H9 (cell line): ENCODE measurements around the gene DLEC1. TPM values are rescaled to one million over a fixed set of nuclear protein-coding genes. Genes with fewer than 3 reads are reported as not detected.

Experiments used
- DNase-seq: peaks from one replicate; pipeline ENCODE4 v3.0.0-alpha.2; 2017
- H2AFZ ChIP-seq: one replicate; pipeline ENCODE4 v1.6.1; 2013; ENCODE audit warnings: mild to moderate bottlenecking, low read length, control low read depth, moderate library complexity
- H2AK5ac ChIP-seq: 2 replicates; pipeline ENCODE4 v1.6.1; 2013; ENCODE audit warnings: low read length, control low read depth, mixed read lengths; ENCODE audit not compliant: insufficient read length
- H2BK120ac ChIP-seq: one replicate; pipeline ENCODE4 v1.6.1; 2013; ENCODE audit warnings: low read depth, mild to moderate bottlenecking, low read length, control low read depth, inconsistent platforms; ENCODE audit not compliant: poor library complexity, severe bottlenecking
- H2BK12ac ChIP-seq: 2 replicates; pipeline ENCODE4 v1.6.1; 2013; ENCODE audit warnings: low read length, control low read depth, mixed read lengths, low read depth; ENCODE audit not compliant: insufficient read length
- H2BK15ac ChIP-seq: 2 replicates; pipeline ENCODE4 v1.6.1; 2013; ENCODE audit warnings: low read depth, low read length, control low read depth
- H2BK20ac ChIP-seq: one replicate; pipeline ENCODE4 v1.6.1; 2013; ENCODE audit warnings: low read depth, mild to moderate bottlenecking, low read length, control low read depth, inconsistent platforms; ENCODE audit not compliant: poor library complexity, severe bottlenecking
- H2BK5ac ChIP-seq: 2 replicates; pipeline ENCODE4 v1.6.1; 2013; ENCODE audit warnings: low read length, control low read depth, mixed read lengths; ENCODE audit not compliant: insufficient read length
- H3K14ac ChIP-seq: 2 replicates; pipeline ENCODE4 v1.6.1; 2013; ENCODE audit warnings: low read length, control low read depth; ENCODE audit not compliant: insufficient read depth
- H3K18ac ChIP-seq: 2 replicates; pipeline ENCODE4 v1.6.1; 2013; ENCODE audit warnings: low read depth, mild to moderate bottlenecking, mixed read lengths, low read length, control low read depth; ENCODE audit not compliant: insufficient read length
- H3K23ac ChIP-seq: 2 replicates; pipeline ENCODE4 v1.6.1; 2013; ENCODE audit warnings: low read length, control low read depth, mixed read lengths, low read depth; ENCODE audit not compliant: insufficient read length
- H3K23me2 ChIP-seq: 2 replicates; pipeline ENCODE4 v1.6.1; 2013; ENCODE audit warnings: low read depth, mild to moderate bottlenecking, mixed read lengths, low read length, control low read depth; ENCODE audit not compliant: insufficient read length, poor library complexity, severe bottlenecking
- H3K27ac ChIP-seq: 2 replicates; pipeline ENCODE4 v1.5.1; 2013; ENCODE audit warnings: low read length, control low read depth, mixed read lengths, low read depth; ENCODE audit not compliant: insufficient read length
- H3K27me3 ChIP-seq: 2 replicates; pipeline ENCODE4 v1.6.1; 2013; ENCODE audit warnings: low read length, control low read depth, inconsistent platforms; ENCODE audit not compliant: insufficient read depth
- H3K4ac ChIP-seq: 2 replicates; pipeline ENCODE4 v1.6.1; 2013; ENCODE audit warnings: low read depth, mild to moderate bottlenecking, control low read depth, inconsistent platforms, low read length, moderate library complexity
- H3K4me1 ChIP-seq: 2 replicates; pipeline ENCODE4 v1.6.1; 2013; ENCODE audit warnings: low read length, control low read depth, inconsistent platforms; ENCODE audit not compliant: insufficient read depth
- H3K4me2 ChIP-seq: 2 replicates; pipeline ENCODE4 v1.6.1; 2013; ENCODE audit warnings: low read length, control low read depth, mixed read lengths; ENCODE audit not compliant: insufficient read length, insufficient read depth
- H3K56ac ChIP-seq: 2 replicates; pipeline ENCODE4 v1.6.1; 2013; ENCODE audit warnings: low read depth, mild to moderate bottlenecking, mixed read lengths, low read length, control low read depth; ENCODE audit not compliant: insufficient read length
- H3K79me1 ChIP-seq: 2 replicates; pipeline ENCODE4 v1.6.1; 2013; ENCODE audit warnings: low read depth, mild to moderate bottlenecking, moderate library complexity, low read length, control low read depth, inconsistent platforms; ENCODE audit not compliant: insufficient read depth, poor library complexity, severe bottlenecking
- H3K79me2 ChIP-seq: 2 replicates; pipeline ENCODE4 v1.6.1; 2013; ENCODE audit warnings: low read length, control low read depth, inconsistent platforms; ENCODE audit not compliant: insufficient read depth
- H3K9ac ChIP-seq: 2 replicates; pipeline ENCODE4 v1.6.1; 2013; ENCODE audit warnings: low read length, control low read depth, mixed read lengths; ENCODE audit not compliant: insufficient read length; ENCODE audit errors: extremely low read depth
- H3K9me3 ChIP-seq: one replicate; pipeline ENCODE4 v1.6.1; 2013; ENCODE audit warnings: low read depth, low read length, inconsistent platforms; ENCODE audit not compliant: control insufficient read depth
- H3T11ph ChIP-seq: one replicate; pipeline ENCODE4 v1.6.1; 2013; ENCODE audit warnings: mild to moderate bottlenecking, low read length, control low read depth, inconsistent platforms
- H4K20me1 ChIP-seq: one replicate; pipeline ENCODE4 v1.6.1; 2013; ENCODE audit not compliant: control insufficient read depth, insufficient read length, insufficient read depth
- H4K5ac ChIP-seq: 2 replicates; pipeline ENCODE4 v1.6.1; 2013; ENCODE audit warnings: low read depth, mild to moderate bottlenecking, mixed read lengths, low read length, control low read depth; ENCODE audit not compliant: insufficient read length
- H4K8ac ChIP-seq: replicated peaks from 2 replicates; pipeline ENCODE4 v1.6.1; 2013; ENCODE audit warnings: low read length, control low read depth, mixed read lengths, low read depth; ENCODE audit not compliant: insufficient read length
- H4K91ac ChIP-seq: 2 replicates; pipeline ENCODE4 v1.6.1; 2013; ENCODE audit warnings: low read depth, mild to moderate bottlenecking, moderate library complexity, mixed read lengths, low read length, control low read depth; ENCODE audit not compliant: insufficient read length
- H3K27ac Mint-ChIP-seq, 3 experiments: 2 replicates in 2 of 3; 3 replicates in 1 of 3; pipeline ENCODE4 v1.8.0; 2020 to 2021; ENCODE audit warnings: mixed read lengths in 3 of 3, mild to moderate bottlenecking in 1 of 3, moderate library complexity in 1 of 3
- H3K27me3 Mint-ChIP-seq: 2 replicates; pipeline ENCODE4 v1.8.0; 2021; ENCODE audit warnings: low read depth, mild to moderate bottlenecking, moderate library complexity, mixed read lengths
- H3K36me3 Mint-ChIP-seq, 3 experiments: 2 replicates in 2 of 3; 3 replicates in 1 of 3; pipeline ENCODE4 v1.8.0; 2020 to 2021; ENCODE audit warnings: low read depth in 3 of 3, mixed read lengths in 3 of 3; ENCODE audit not compliant: insufficient read depth in 1 of 3
- H3K4me1 Mint-ChIP-seq, 2 experiments: 2 replicates each; pipeline ENCODE4 v1.8.0; 2020; ENCODE audit warnings: mixed read lengths in 2 of 2
- H3K4me3 Mint-ChIP-seq, 2 experiments: 2 replicates in 1 of 2; 3 replicates in 1 of 2; pipeline ENCODE4 v1.8.0; 2020 to 2021; ENCODE audit warnings: mild to moderate bottlenecking in 2 of 2, mixed read lengths in 2 of 2, moderate library complexity in 1 of 2
- H3K9me3 Mint-ChIP-seq, 2 experiments: 2 replicates in 1 of 2; 3 replicates in 1 of 2; pipeline ENCODE4 v1.8.0; 2020; ENCODE audit warnings: mild to moderate bottlenecking in 2 of 2, mixed read lengths in 2 of 2, moderate library complexity in 1 of 2
- CTCF ChIP-seq: fragments of 200-600 bp; sonication (generic); conservative IDR thresholded peaks from 3 replicates; pipeline ENCODE4 v1.8.0; 2021; ENCODE audit warnings: antibody characterized with exemption, mild to moderate bottlenecking
- WGBS: extraction: QIAGEN DNeasy Blood & Tissue Kit; methylation state at CpG from one replicate; pipeline ENCODE4 v1.1.7; 2013; ENCODE audit warnings: missing lambda C conversion rate, low lambda C conversion rate, mixed read lengths; ENCODE audit not compliant: insufficient read length; ENCODE audit errors: extremely low coverage; 5-methylcytosine and 5-hydroxymethylcytosine counted together
- total RNA-seq: library from RNA; stranded (reverse); gene quantifications from 2 replicates; pipeline ENCODE4 v1.2.1, GENCODE V29; 2021

The DLEC1 gene
- total RNA-seq, 1 experiment from 2014 or later: 2.1 TPM

- Histone ChIP-seq H3K27ac (no peak overlapping the region), H2AK5ac (no peak overlapping the region), H3K23me2 (no peaks in the 10 kb centered on the region), H3K27me3 (no peaks in the 10 kb centered on the region), H2BK5ac (no peak overlapping the region), H2AFZ (no peak overlapping the region), H3K4me2 (no peak overlapping the region), H2BK120ac (no peak overlapping the region), H3K9me3 (no peaks in the 10 kb centered on the region), H3K4me1 (no peaks in the 10 kb centered on the region), H4K20me1 (no peaks in the 10 kb centered on the region), H3T11ph (no peak overlapping the region), H3K79me1 (no peaks in the 10 kb centered on the region), H3K18ac (no peak overlapping the region), H3K79me2 (no peaks in the 10 kb centered on the region), H2BK20ac (no peak overlapping the region), H3K9ac (no peak overlapping the region), H3K56ac (no peak overlapping the region), H3K14ac (no peak overlapping the region; the same call in 1 of the 2 replicates), H4K8ac (no peak overlapping the region), H3K23ac (no peak overlapping the region), H2BK12ac (no peak overlapping the region), H2BK15ac (no peak overlapping the region), H4K5ac (no peak overlapping the region), H3K4ac (no peak overlapping the region), H4K91ac (no peak overlapping the region)
- H3K9me3 Mint-ChIP-seq: peaks cover 4 to 5% of the 10 kb centered on the region in 2 experiments; a peak in 4 of 5 replicates
- DNase-seq: peak; percentile 18
- peaks cover 0 to 2% (median 0%) of the 10 kb centered on the region in 3 experiments; a peak in 2 of 7 replicates for H3K36me3 Mint-ChIP-seq
- WGBS: no CpG with 5 or more reads among the region's 7 CpGs
- H3K27me3 Mint-ChIP-seq: peaks cover 2% of the 10 kb centered on the region; the same call in 1 of the 2 replicates
- no peaks in the 10 kb centered on the region for H3K4me1 Mint-ChIP-seq
- no peak for TF ChIP-seq CTCF
- H3K4me3 Mint-ChIP-seq: no peak overlapping the region
- peak overlapping the region in 1 of 3 experiments; percentile 30; a peak in 1 of 7 replicates for H3K27ac Mint-ChIP-seq
Measured at GRCh38 chr3:38107911-38108648, 69.1 kb downstream of the DLEC1 start.
